Vagina (tissue), 2 donors: ENCODE measurements around the gene RSPO1.

Experiments
- POLR2A ChIP-seq, 2 donors: fragments of 450-650 bp; IDR thresholded peaks; one replicate each; pipeline ENCODE4 v1.6.1; 2017; ENCODE audit warnings: antibody characterized with exemption in 2 of 2, mild to moderate bottlenecking in 2 of 2, moderate library complexity in 2 of 2
- POLR2AphosphoS5 ChIP-seq, 2 donors: sonication (generic); formaldehyde crosslinking; IDR thresholded peaks; one replicate each; pipeline ENCODE4 v1.9.0; 2017; ENCODE audit warnings: antibody characterized with exemption in 2 of 2, mild to moderate bottlenecking in 2 of 2, low read depth in 1 of 2; ENCODE audit not compliant: insufficient read depth in 1 of 2
- TF ChIP-seq, protein P1 (sequence below), 3 experiments: fragments of 450-650 bp in 2 of 3; fragments of 200-600 bp in 1 of 3; sonication (generic) in 1 of 3; IDR thresholded peaks; one replicate each; pipeline ENCODE4 v1.5.1; 2017 to 2019; ENCODE audit warnings: antibody characterized with exemption in 3 of 3, mild to moderate bottlenecking in 2 of 3, moderate library complexity in 2 of 3

DNA sequence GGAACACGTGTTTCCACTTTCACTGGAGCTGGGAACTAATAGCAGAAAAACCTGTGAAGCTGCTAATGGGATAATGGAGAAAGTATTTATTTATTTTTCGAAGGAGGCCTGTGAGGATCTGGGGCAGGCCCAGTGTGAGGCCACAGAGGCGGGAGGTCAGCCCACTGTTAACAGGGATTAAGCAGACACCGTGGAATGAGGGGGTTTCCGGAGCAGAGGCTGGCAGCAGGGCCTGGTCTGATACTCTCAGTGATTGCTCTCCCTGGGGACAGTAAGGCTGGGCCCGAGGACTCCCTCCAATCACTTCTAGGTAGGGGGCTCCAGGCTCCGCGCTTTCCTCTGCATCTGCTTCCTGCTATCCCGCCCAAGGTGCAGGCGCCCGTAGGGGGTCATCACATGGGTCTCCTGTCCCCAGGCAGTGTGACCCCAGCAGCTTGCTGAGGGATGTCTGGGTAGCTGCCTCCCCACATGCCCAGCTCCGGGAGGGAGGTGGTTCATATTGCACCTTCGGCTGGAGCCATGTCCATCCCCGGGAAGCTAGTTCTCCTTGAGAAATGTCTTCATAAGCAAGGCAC is 28.8 kb upstream of the RSPO1 start:
- TF ChIP-seq, protein P1, sequence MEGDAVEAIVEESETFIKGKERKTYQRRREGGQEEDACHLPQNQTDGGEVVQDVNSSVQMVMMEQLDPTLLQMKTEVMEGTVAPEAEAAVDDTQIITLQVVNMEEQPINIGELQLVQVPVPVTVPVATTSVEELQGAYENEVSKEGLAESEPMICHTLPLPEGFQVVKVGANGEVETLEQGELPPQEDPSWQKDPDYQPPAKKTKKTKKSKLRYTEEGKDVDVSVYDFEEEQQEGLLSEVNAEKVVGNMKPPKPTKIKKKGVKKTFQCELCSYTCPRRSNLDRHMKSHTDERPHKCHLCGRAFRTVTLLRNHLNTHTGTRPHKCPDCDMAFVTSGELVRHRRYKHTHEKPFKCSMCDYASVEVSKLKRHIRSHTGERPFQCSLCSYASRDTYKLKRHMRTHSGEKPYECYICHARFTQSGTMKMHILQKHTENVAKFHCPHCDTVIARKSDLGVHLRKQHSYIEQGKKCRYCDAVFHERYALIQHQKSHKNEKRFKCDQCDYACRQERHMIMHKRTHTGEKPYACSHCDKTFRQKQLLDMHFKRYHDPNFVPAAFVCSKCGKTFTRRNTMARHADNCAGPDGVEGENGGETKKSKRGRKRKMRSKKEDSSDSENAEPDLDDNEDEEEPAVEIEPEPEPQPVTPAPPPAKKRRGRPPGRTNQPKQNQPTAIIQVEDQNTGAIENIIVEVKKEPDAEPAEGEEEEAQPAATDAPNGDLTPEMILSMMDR (IDR thresholded peaks at IDR 0.05), result no peak
- TF ChIP-seq POLR2A (IDR thresholded peaks at IDR 0.05) (no peak), POLR2AphosphoS5 (IDR thresholded peaks at IDR 0.05; ENCODE audit: insufficient read depth in 1 of 2, low read depth in 1 of 2) (no peak)
